GM23248 (cell line): ENCODE measurements around the gene CSNK1G1.

Experiments used
- EZH2 ChIP-seq: fragments of 200-600 bp; sonication (generic); IDR thresholded peaks from 2 replicates; pipeline ENCODE4 v1.6.1; 2018; ENCODE audit warnings: antibody characterized with exemption, mild to moderate bottlenecking; ENCODE audit not compliant: insufficient read depth, poor library complexity, severe bottlenecking
- EZH2phosphoT487 ChIP-seq: fragments of 200-600 bp; sonication (generic); IDR thresholded peaks from 2 replicates; pipeline ENCODE4 v1.6.1; 2018; ENCODE audit warnings: antibody characterized with exemption, moderate library complexity, mild to moderate bottlenecking, low read depth; ENCODE audit not compliant: insufficient read depth

GRCh38 chr15:64185146-64185911, 170.6 kb downstream of the CSNK1G1 start:
- TF ChIP-seq EZH2 (no peak), EZH2phosphoT487 (no peak)
